IMR-90 (cell line): ENCODE results near the gene CD27. TPM values are rescaled to one million over a fixed set of nuclear protein-coding genes. Genes with fewer than 3 reads are reported as not detected.

Source experiments
- ATAC-seq: fragments of 200-7000 bp; cut with Tn5 transposase; 2 replicates; pipeline ENCODE4 v1.9.1; 2020; ENCODE audit warnings: low read depth, mild to moderate bottlenecking, moderate library complexity
- BruUV-seq: library from RNA; stranded (reverse); fragments of 400-500 nt; replicated peaks from 2 replicates; lab custom pipeline; 2021; lab: Mats Ljungman, UMichigan
- CTCF ChIA-PET: fragments of 300-600 bp; formaldehyde crosslinking; extraction: SDS; loops from one replicate; lab custom pipeline; 2021; ENCODE audit warnings: antibody characterized with exemption; lab: Yijun Ruan, JAX
- POLR2A ChIA-PET: fragments of 300-600 bp; sonication (Branson Sonifier 250); formaldehyde crosslinking; loops from one replicate; lab custom pipeline; 2022; ENCODE audit warnings: antibody characterized with exemption; ENCODE audit not compliant: unreplicated experiment; lab: Charles Lee
- DNase-seq: peaks from one replicate; pipeline ENCODE4 v3.0.0; 2013
- H2AFZ ChIP-seq: replicated peaks from 2 replicates; pipeline ENCODE3; 2013; ENCODE audit warnings: low read length, mild to moderate bottlenecking; ENCODE audit not compliant: poor library complexity
- H2AK5ac ChIP-seq: 2 replicates; pipeline ENCODE4 v1.6.1; 2013; ENCODE audit warnings: low read depth, low read length, inconsistent platforms
- H2AK9ac ChIP-seq: replicated peaks from 2 replicates; pipeline ENCODE3; 2013; ENCODE audit warnings: mild to moderate bottlenecking, low read depth, low read length, moderate library complexity; ENCODE audit not compliant: poor library complexity
- H2BK120ac ChIP-seq: 2 replicates; pipeline ENCODE4 v1.6.1; 2013; ENCODE audit warnings: low read depth, low read length, inconsistent platforms
- H2BK15ac ChIP-seq: 3 replicates; pipeline ENCODE4 v1.6.1; 2013; ENCODE audit warnings: low read depth, low read length, inconsistent platforms
- H2BK20ac ChIP-seq: 2 replicates; pipeline ENCODE4 v1.6.1; 2013; ENCODE audit warnings: low read depth, mild to moderate bottlenecking, inconsistent platforms, low read length, moderate library complexity
- H2BK5ac ChIP-seq: 2 replicates; pipeline ENCODE4 v1.6.1; 2013; ENCODE audit warnings: mild to moderate bottlenecking, low read depth, low read length, inconsistent platforms; ENCODE audit not compliant: poor library complexity, severe bottlenecking
- H3K14ac ChIP-seq: replicated peaks from 2 replicates; pipeline ENCODE4 v1.6.1; 2013; ENCODE audit warnings: low read depth, low read length, inconsistent platforms
- H3K18ac ChIP-seq: 2 replicates; pipeline ENCODE4 v1.6.1; 2013; ENCODE audit warnings: low read depth, low read length, control low read depth
- H3K23ac ChIP-seq: 2 replicates; pipeline ENCODE4 v1.6.1; 2013; ENCODE audit warnings: low read depth, low read length, inconsistent platforms
- H3K27ac ChIP-seq: 2 replicates; pipeline ENCODE4 v1.5.1; 2013; ENCODE audit warnings: mild to moderate bottlenecking, control low read depth, low read length; ENCODE audit not compliant: insufficient read depth
- H3K27me3 ChIP-seq: 2 replicates; pipeline ENCODE4 v1.6.1; 2013; ENCODE audit warnings: low read length; ENCODE audit not compliant: control insufficient read depth, insufficient read depth
- H3K36me3 ChIP-seq: 2 replicates; pipeline ENCODE4 v1.6.1; 2013; ENCODE audit warnings: low read length, mixed read lengths; ENCODE audit not compliant: control insufficient read depth, insufficient read depth
- H3K4ac ChIP-seq: 2 replicates; pipeline ENCODE4 v1.6.1; 2013; ENCODE audit warnings: low read depth, low read length, inconsistent platforms
- H3K4me1 ChIP-seq: 2 replicates; pipeline ENCODE4 v1.6.1; 2013; ENCODE audit warnings: low read length, mixed read lengths; ENCODE audit not compliant: control insufficient read depth, insufficient read depth
- H3K4me2 ChIP-seq: 2 replicates; pipeline ENCODE4 v1.6.1; 2013; ENCODE audit warnings: low read depth, mild to moderate bottlenecking, control low read depth, low read length, moderate library complexity
- H3K4me3 ChIP-seq: 2 replicates; pipeline ENCODE4 v1.5.1; 2013; ENCODE audit warnings: low read depth, mild to moderate bottlenecking, control low read depth, low read length, moderate library complexity; ENCODE audit not compliant: insufficient read depth
- H3K56ac ChIP-seq: 2 replicates; pipeline ENCODE4 v1.6.1; 2013; ENCODE audit warnings: low read length, inconsistent platforms; ENCODE audit not compliant: insufficient read depth; ENCODE audit errors: extremely low read depth
- H3K79me1 ChIP-seq, 2 experiments: 2 replicates each; pipeline ENCODE4 v1.6.1; 2013; ENCODE audit warnings: low read length in 2 of 2, inconsistent platforms in 1 of 2, low read depth in 1 of 2
- H3K9ac ChIP-seq: 2 replicates; pipeline ENCODE4 v1.6.1; 2013; ENCODE audit warnings: low read depth, low read length, control low read depth
- H3K9me1 ChIP-seq: 2 replicates; pipeline ENCODE4 v1.6.1; 2013; ENCODE audit warnings: low read length, inconsistent platforms; ENCODE audit not compliant: insufficient read depth
- H3K9me3 ChIP-seq: 2 replicates; pipeline ENCODE4 v1.6.1; 2013; ENCODE audit warnings: low read length; ENCODE audit not compliant: control insufficient read depth, insufficient read depth
- H4K20me1 ChIP-seq: 2 replicates; pipeline ENCODE4 v1.6.1; 2013; ENCODE audit warnings: low read length, inconsistent platforms; ENCODE audit not compliant: insufficient read depth
- H4K5ac ChIP-seq: 2 replicates; pipeline ENCODE4 v1.6.1; 2013; ENCODE audit warnings: mild to moderate bottlenecking, low read depth, low read length, control low read depth
- H4K8ac ChIP-seq, 2 experiments: 2 replicates each; pipeline ENCODE4 v1.6.1; 2013; ENCODE audit warnings: low read depth in 2 of 2, low read length in 2 of 2, control low read depth in 1 of 2, inconsistent platforms in 1 of 2
- H4K91ac ChIP-seq: 2 replicates; pipeline ENCODE4 v1.6.1; 2013; ENCODE audit warnings: low read depth, low read length, inconsistent platforms; ENCODE audit not compliant: insufficient read depth
- CEBPB ChIP-seq: IDR thresholded peaks from 2 replicates; pipeline ENCODE4 v1.6.1; 2012; ENCODE audit warnings: low read depth, low read length, improper control_type of control experiment
- CHD1 ChIP-seq: IDR thresholded peaks from 2 replicates; pipeline ENCODE4 v1.6.1; 2012; ENCODE audit warnings: low read depth, low read length, improper control_type of control experiment
- ELK1 ChIP-seq: fragments of 150-350 bp; IDR thresholded peaks from 2 replicates; pipeline ENCODE4 v1.6.1; 2016; ENCODE audit warnings: low read depth, mild to moderate bottlenecking, low read length, moderate library complexity, borderline replicate concordance
- FOS ChIP-seq: fragments of 150-350 bp; IDR thresholded peaks from 2 replicates; pipeline ENCODE4 v1.6.1; 2016; ENCODE audit warnings: low read depth, low read length
- MAFK ChIP-seq: IDR thresholded peaks from 2 replicates; pipeline ENCODE4 v1.6.1; 2012; ENCODE audit warnings: low read depth, low read length, improper control_type of control experiment
- MAZ ChIP-seq: IDR thresholded peaks from 2 replicates; pipeline ENCODE4 v1.6.1; 2012; ENCODE audit warnings: low read depth, mild to moderate bottlenecking, low read length, improper control_type of control experiment, moderate library complexity, borderline replicate concordance
- MXI1 ChIP-seq: IDR thresholded peaks from 2 replicates; pipeline ENCODE4 v1.6.1; 2012; ENCODE audit warnings: low read depth, mild to moderate bottlenecking, low read length, moderate library complexity, borderline replicate concordance
- POLR2A ChIP-seq: IDR thresholded peaks from 2 replicates; pipeline ENCODE4 v1.6.1; 2012; ENCODE audit warnings: mild to moderate bottlenecking, low read depth, low read length
- RCOR1 ChIP-seq: IDR thresholded peaks from 2 replicates; pipeline ENCODE4 v1.6.1; 2012; ENCODE audit warnings: mild to moderate bottlenecking, low read length, improper control_type of control experiment; ENCODE audit not compliant: insufficient replicate concordance
- SMC3 ChIP-seq: fragments of 150-350 bp; IDR thresholded peaks from 2 replicates; pipeline ENCODE4 v1.6.1; 2016; ENCODE audit warnings: low read depth, mild to moderate bottlenecking, antibody characterized with exemption, low read length, moderate library complexity
- USF2 ChIP-seq: fragments of 150-350 bp; IDR thresholded peaks from 2 replicates; pipeline ENCODE4 v1.6.1; 2017; ENCODE audit warnings: mild to moderate bottlenecking, antibody characterized with exemption, low read length, low read depth
- WGBS, 2 experiments: methylation state at CpG; one replicate each; pipeline versions ENCODE4 v1.1.5 to v1.1.7; 2013; ENCODE audit warnings: missing lambda C conversion rate in 2 of 2; ENCODE audit not compliant: insufficient read length in 1 of 2; ENCODE audit errors: extremely low coverage in 2 of 2; 5-methylcytosine and 5-hydroxymethylcytosine counted together
- dilution Hi-C: fragments of 300-500 bp; cut with HindIII; formaldehyde crosslinking; loops from one replicate; pipeline ENCODE4 v1.14.3; 2018; ENCODE audit warnings: low sequenced_read_pairs; ENCODE audit not compliant: unreplicated experiment
- in situ Hi-C: fragments of 300-500 bp; cut with MboI; formaldehyde crosslinking; loops from 3 replicates; pipeline ENCODE4 v1.14.3; 2019; ENCODE audit warnings: low sequenced_read_pairs, inconsistent platforms, mixed read lengths
- intact Hi-C: fragments of 100-400 bp; cut with micrococcal nuclease; formaldehyde crosslinking; loops from 2 replicates; pipeline ENCODE4 v1.10.0; 2022
- polyA plus RNA-seq, 3 experiments: library from polyadenylated mRNA; depleted of rRNA; stranded (reverse); fragments of >200 nt; gene quantifications; 2 replicates each; pipeline ENCODE4 v1.2.3, GENCODE V29; 2012; ENCODE audit warnings: low replicate concordance in 1 of 3
- total RNA-seq: library from RNA; depleted of rRNA; stranded (reverse); fragments of >200 nt; gene quantifications from 2 replicates; pipeline ENCODE4 v1.2.3, GENCODE V29; 2012

The CD27 gene
- total and polyA plus RNA-seq, 2 of the 4 experiments (the other 2 are of a cell fraction) = 0.07 TPM; not detected in 1

- Histone ChIP-seq H4K91ac (no peak overlapping the region), H4K20me1 (no peaks in the 10 kb centered on the region), H3K9ac (no peak overlapping the region), H3K36me3 (no peaks in the 10 kb centered on the region), H3K27me3 (no peaks in the 10 kb centered on the region), H4K8ac (no peak overlapping the region), H3K4me3 (no peak overlapping the region), H2BK15ac (no peak overlapping the region), H3K27ac (no peak overlapping the region), H3K14ac (no peak overlapping the region), H3K4me2 (no peak overlapping the region), H3K9me3 (no peaks in the 10 kb centered on the region), H4K5ac (no peak overlapping the region), H3K23ac (no peak overlapping the region), H2BK120ac (no peak overlapping the region), H2AK5ac (no peak overlapping the region), H3K79me1 (no peaks in the 10 kb centered on the region), H3K9me1 (peaks cover under 1% of the 10 kb centered on the region; the same call in 1 of the 2 replicates), H2AK9ac (no peak overlapping the region), H3K18ac (no peak overlapping the region), H3K56ac (no peak overlapping the region), H2AFZ (no peak overlapping the region), H2BK20ac (no peak overlapping the region), H3K4ac (no peak overlapping the region), H2BK5ac (no peak overlapping the region), H3K4me1 (no peaks in the 10 kb centered on the region)
- WGBS, 2 experiments = no CpG with 5 or more reads among the region's 8 CpGs
- CTCF ChIA-PET = interaction anchor here (1.0 kb wide), 1 partner anchor 40 kb away, joined by 3 read pairs; no protein-coding TSS in a partner anchor
- BruUV-seq = no TSS peak
- dilution Hi-C loops = no loop called here
- TF ChIP-seq SMC3 (no peak), RCOR1 (no peak), CEBPB (no peak), MXI1 (no peak), MAZ (no peak), FOS (no peak), CHD1 (no peak), POLR2A (no peak), MAFK (no peak), USF2 (no peak), ELK1 (no peak)
- in situ Hi-C loops = loop anchor here (5.0 kb wide), 2 partner anchors 37 to 117 kb away; no protein-coding TSS in a partner anchor
- ATAC-seq (no peak), DNase-seq (no peak)
- POLR2A ChIA-PET = no interaction called here
- intact Hi-C loops = no loop called here
Measured at GRCh38 chr12:6424866-6425265, 19.9 kb upstream of the CD27 start.
